ENCODE measurements around the gene ATP11A.
"Not testable (repeated sequence)": the region's sequence is repeated elsewhere in the genome, so short reads cannot be mapped to it uniquely, and the experiment has no call there.

ATP11A gene

GRCh38 chr13:112880221-112880641, 190.4 kb downstream of the ATP11A start:
- no peak for DNase-seq (ENCODE audit: low read depth, low spot score)

- DNase-seq (ENCODE audit: low read depth, low spot score), result no peak
These were observed 191.2 kb downstream of the ATP11A start for GRCh38 chr13:112880976-112881540.

- no peak for DNase-seq (ENCODE audit: low read depth, low spot score)
These were observed 192.1 kb downstream of the ATP11A start for GRCh38 chr13:112881656-112882554.

GRCh38 chr13:112882555-112883024, 192.8 kb downstream of the ATP11A start:
- no peak for DNase-seq (ENCODE audit: low read depth, low spot score)

GRCh38 chr13:112883241-112883945, 193.6 kb downstream of the ATP11A start:
- no peak for DNase-seq (ENCODE audit: low read depth, low spot score)

- DNase-seq (ENCODE audit: low read depth, low spot score), result not testable (repeated sequence)
These were observed 194.9 kb downstream of the ATP11A start for GRCh38 chr13:112884700-112885099.

GRCh38 chr13:112885242-112885781, 195.5 kb downstream of the ATP11A start:
- no peak for DNase-seq (ENCODE audit: low read depth, low spot score)

GRCh38 chr13:112885782-112886268, 196.0 kb downstream of the ATP11A start:
- no peak for DNase-seq (ENCODE audit: low read depth, low spot score)

- DNase-seq (ENCODE audit: low read depth, low spot score), result no peak
These were observed 197.3 kb downstream of the ATP11A start for GRCh38 chr13:112887151-112887550.

- no peak for DNase-seq (ENCODE audit: low read depth, low spot score)
These were observed 197.7 kb downstream of the ATP11A start for GRCh38 chr13:112887557-112887991.

GRCh38 chr13:112888238-112889111, 198.6 kb downstream of the ATP11A start:
- no peak for DNase-seq (ENCODE audit: low read depth, low spot score)

- DNase-seq (ENCODE audit: low read depth, low spot score), result no peak
These were observed 199.8 kb downstream of the ATP11A start for GRCh38 chr13:112889351-112890290.

- no peak for DNase-seq (ENCODE audit: low read depth, low spot score)
These were observed 200.7 kb downstream of the ATP11A start for GRCh38 chr13:112890316-112891145.

- DNase-seq (ENCODE audit: low read depth, low spot score), result no peak
These were observed 201.9 kb downstream of the ATP11A start for GRCh38 chr13:112891477-112892401.

GRCh38 chr13:112892426-112893206, 202.8 kb downstream of the ATP11A start:
- DNase-seq (ENCODE audit: low read depth, low spot score), result no peak

- no peak for DNase-seq (ENCODE audit: low read depth, low spot score)
These were observed 203.3 kb downstream of the ATP11A start for GRCh38 chr13:112893207-112893569.

Measured in activated naive CD8-positive, alpha-beta T cell treated with anti-CD3 and anti-CD28 coated beads, Interleukin-2, amount 50 U/mL, for 16 hours (primary cell).